GM13976 (cell line): Measurements from ENCODE around the gene SLC37A1.

Experiments used
- DNase-seq: peaks from one replicate; pipeline ENCODE4 v3.0.0; 2012; ENCODE audit warnings: low spot score
- CTCF ChIP-seq: IDR thresholded peaks from 2 replicates; pipeline ENCODE4 v1.5.1; 2012; ENCODE audit warnings: borderline replicate concordance, mild to moderate bottlenecking; ENCODE audit not compliant: insufficient read depth; ENCODE audit errors: extremely low read depth, missing control alignments, control extremely low read depth
- in situ Hi-C: fragments of 300-500 bp; cut with MboI; formaldehyde crosslinking; loops from one replicate; pipeline ENCODE4 v1.12.0; 2022; ENCODE audit warnings: low sequenced_read_pairs, mixed read lengths, inconsistent platforms; ENCODE audit not compliant: unreplicated experiment

Gene SLC37A1

GRCh38 chr21:42574234-42575027 is 60.8 kb downstream of the SLC37A1 start:
- no peak for DNase-seq
- TF ChIP-seq CTCF: no peak
- in situ Hi-C loops: no loop called here

- in situ Hi-C loops: no loop called here
- TF ChIP-seq CTCF: no peak
- DNase-seq: no peak
Measured at GRCh38 chr21:42575111-42575510, 61.5 kb downstream of the SLC37A1 start.

GRCh38 chr21:42576639-42577038 is 63.0 kb downstream of the SLC37A1 start:
- in situ Hi-C loops: no loop called here
- no peak for TF ChIP-seq CTCF
- DNase-seq: no peak

- no peak for TF ChIP-seq CTCF
- DNase-seq: no peak
- in situ Hi-C loops: no loop called here
Measured at GRCh38 chr21:42578034-42578433, 64.4 kb downstream of the SLC37A1 start.

- DNase-seq: no peak
- TF ChIP-seq CTCF: no peak
- in situ Hi-C loops: no loop called here
Measured at GRCh38 chr21:42578761-42579415, 65.2 kb downstream of the SLC37A1 start.

GRCh38 chr21:42579456-42580075 is 65.9 kb downstream of the SLC37A1 start:
- no peak for TF ChIP-seq CTCF
- no peak for DNase-seq
- in situ Hi-C loops: no loop called here
